Measurements from ENCODE around the gene CPM. TPM values are rescaled to one million over a fixed set of nuclear protein-coding genes. Genes with fewer than 3 reads are reported as not detected.

CPM gene
- total RNA-seq, 2 experiments from 2014 or later, result 18.0 to 18.7 TPM

DNA sequence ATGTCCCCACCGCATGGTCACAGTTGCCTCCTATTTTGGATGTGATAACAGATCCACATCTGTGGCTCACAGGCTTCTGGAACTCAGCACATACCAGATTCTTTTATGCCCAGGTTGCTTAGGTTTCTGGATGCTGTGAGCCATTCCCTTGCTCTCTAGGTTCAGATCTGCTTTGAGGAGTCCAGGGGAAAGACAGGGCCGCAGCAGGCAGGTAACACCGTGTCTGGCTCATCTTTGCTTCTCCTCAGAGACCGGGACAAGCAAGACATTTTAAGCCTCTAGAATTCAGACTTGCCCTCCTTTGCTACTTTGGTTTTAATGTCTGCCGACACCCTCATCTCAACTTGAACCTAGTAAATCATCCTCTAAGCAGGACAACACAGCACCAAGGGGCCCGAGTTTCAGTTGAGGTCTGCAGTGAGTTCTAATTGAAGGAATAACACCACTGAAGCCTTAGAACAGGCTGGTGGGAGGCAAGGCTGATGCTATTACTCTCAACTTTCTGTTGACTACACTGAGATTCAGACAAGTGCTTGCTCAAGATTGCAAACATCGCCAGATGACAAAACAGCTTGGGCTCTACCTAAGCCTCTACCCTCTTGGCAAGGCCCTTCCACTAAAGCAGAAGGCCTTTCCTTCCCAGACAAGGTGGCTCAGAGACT, 69.7 kb downstream of the CPM start:
- CTCF ChIA-PET, result interaction anchor here (0.6 to 1.2 kb wide), 3 partner anchors 13 to 297 kb away, joined by 3 to 4 read pairs (median 3); no protein-coding TSS in a partner anchor
- POLR2A ChIA-PET, result no interaction called here
- Mint-ChIP-seq H3K27ac (no peak overlapping the region), H3K4me3 (no peak overlapping the region), H3K27me3 (no peaks in the 10 kb centered on the region), H3K36me3 (ENCODE audit: low read depth) (no peaks in the 10 kb centered on the region), H3K9me3 (ENCODE audit: low read depth) (no peaks in the 10 kb centered on the region), H3K4me1 (peaks cover 8% of the 10 kb centered on the region)
- DNase-seq (no peak), ATAC-seq (no peak)
- intact Hi-C loops (cut with DNase I, micrococcal nuclease), result loop anchor here (5.0 kb wide), 2 partner anchors 294 to 389 kb away; no protein-coding TSS in a partner anchor

DNA sequence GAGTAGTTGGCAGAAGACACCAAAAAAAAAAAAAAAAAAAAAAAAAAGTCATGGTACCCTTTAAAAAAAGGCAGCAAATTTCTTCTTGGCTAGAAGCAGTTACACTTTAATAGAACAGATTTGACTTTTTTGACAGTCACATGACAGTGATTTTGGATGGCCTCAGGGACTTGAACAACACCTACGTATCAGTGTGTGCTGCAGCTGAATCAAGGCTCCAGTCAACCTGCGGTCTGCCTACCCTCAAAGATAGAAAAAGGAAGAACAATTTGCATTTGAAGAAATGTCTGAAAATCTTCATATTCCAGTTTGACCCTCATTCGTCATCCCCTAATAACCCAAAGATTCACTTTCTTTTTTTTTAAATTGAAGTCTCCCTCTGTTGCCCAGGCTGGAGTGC, 71.1 kb downstream of the CPM start:
- intact Hi-C loops (cut with DNase I, micrococcal nuclease), result loop anchor here (5.0 kb wide), 2 partner anchors 295 to 390 kb away; no protein-coding TSS in a partner anchor
- Mint-ChIP-seq H3K9me3 (ENCODE audit: low read depth) (no peaks in the 10 kb centered on the region), H3K27me3 (no peaks in the 10 kb centered on the region), H3K4me1 (peaks cover 8% of the 10 kb centered on the region), H3K36me3 (ENCODE audit: low read depth) (no peaks in the 10 kb centered on the region), H3K27ac (no peak overlapping the region), H3K4me3 (no peak overlapping the region)
- POLR2A ChIA-PET, result no interaction called here
- ATAC-seq (no peak), DNase-seq (no peak)
- CTCF ChIA-PET, result interaction anchor here (0.5 to 1.0 kb wide), 3 partner anchors 93 to 1201 kb away, joined by 3 to 6 read pairs (median 4); no protein-coding TSS in a partner anchor

DNA sequence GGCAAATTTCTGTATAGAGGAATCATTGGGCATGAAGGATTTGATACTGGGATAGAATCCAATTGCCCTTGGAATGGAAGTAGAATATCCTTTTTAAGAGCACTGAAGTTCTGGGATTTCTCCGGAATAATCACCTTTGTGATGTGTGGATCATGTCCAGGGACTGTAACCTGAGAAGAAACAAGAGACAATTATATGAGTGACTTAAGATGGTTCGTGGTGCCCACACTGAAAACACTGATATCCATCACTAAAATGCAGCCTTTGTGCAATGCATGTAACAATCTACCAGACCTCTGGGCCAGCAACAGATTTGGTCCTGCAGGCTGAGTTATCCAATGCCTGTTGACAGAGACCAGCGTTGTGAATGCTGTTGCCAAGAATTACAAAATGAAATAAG, 76.5 kb downstream of the CPM start:
- DNase-seq, result no peak
- POLR2A ChIA-PET, result no interaction called here

DNA sequence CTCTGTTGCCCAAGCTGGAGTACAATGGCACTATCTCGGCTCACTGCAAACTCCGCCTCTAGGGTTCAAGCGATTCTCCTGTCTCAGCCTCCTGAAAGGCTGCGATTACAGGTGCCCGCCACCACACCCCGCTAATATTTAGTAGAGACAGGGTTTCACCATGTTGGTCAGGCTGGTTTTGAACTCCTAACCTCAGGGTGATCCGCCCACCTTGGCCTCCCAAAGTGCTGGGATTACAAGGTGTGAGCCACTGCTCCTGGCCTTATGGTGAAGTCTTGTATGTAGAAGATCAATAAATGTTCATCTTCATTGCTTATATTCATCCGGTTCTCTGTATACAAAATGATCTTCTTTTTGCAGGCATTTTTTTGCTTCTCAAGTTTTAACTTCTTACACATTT, 77.2 kb downstream of the CPM start:
- H3K36me3 Mint-ChIP-seq (ENCODE audit: low read depth), result peaks cover 7% of the 10 kb centered on the region
- H3K27me3 Mint-ChIP-seq, result no peaks in the 10 kb centered on the region
- peaks cover 4% of the 10 kb centered on the region for H3K4me1 Mint-ChIP-seq
- ATAC-seq (no peak), DNase-seq (no peak)
- H3K4me3 Mint-ChIP-seq, result no peak overlapping the region
- intact Hi-C loops (cut with DNase I, micrococcal nuclease), result no loop called here
- no peak overlapping the region for H3K27ac Mint-ChIP-seq
- POLR2A ChIA-PET, result no interaction called here
- CTCF ChIA-PET, result interaction anchor here (0.6 kb wide), 1 partner anchor 26 kb away, joined by 3 read pairs; no protein-coding TSS in a partner anchor
- no peaks in the 10 kb centered on the region for H3K9me3 Mint-ChIP-seq (ENCODE audit: low read depth)

More for the DNA sequence above, 76.5 kb downstream of the CPM start:
- peaks cover 7% of the 10 kb centered on the region for H3K36me3 Mint-ChIP-seq (ENCODE audit: low read depth)
- H3K27me3 Mint-ChIP-seq, result no peaks in the 10 kb centered on the region
- CTCF ChIA-PET, result no interaction called here
- ATAC-seq, result no peak
- intact Hi-C loops (cut with DNase I, micrococcal nuclease), result no loop called here
- peaks cover 4% of the 10 kb centered on the region for H3K4me1 Mint-ChIP-seq
- H3K9me3 Mint-ChIP-seq (ENCODE audit: low read depth), result no peaks in the 10 kb centered on the region
- H3K4me3 Mint-ChIP-seq, result no peak overlapping the region
- no peak overlapping the region for H3K27ac Mint-ChIP-seq

DNA sequence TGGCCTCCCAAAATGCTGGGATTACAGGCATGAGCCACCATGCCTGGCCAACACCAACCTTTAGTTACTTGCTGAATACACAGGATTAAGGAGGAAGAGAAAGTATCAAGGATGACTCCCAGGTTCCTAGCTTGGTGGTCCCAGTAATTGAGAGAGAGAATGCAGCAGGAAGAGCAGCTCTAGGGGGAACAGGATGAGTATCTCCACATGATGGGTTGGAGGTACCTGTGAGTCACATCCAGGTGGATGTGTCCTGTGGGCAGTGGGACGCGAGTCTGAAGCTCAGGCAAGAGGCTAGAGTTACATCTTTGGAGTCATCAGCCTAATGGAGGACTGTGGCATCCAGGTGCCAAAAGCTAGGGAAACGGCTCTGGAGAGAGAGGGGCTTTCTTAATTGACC, 77.9 kb downstream of the CPM start:
- CTCF ChIA-PET, result interaction anchor here (0.6 to 1.8 kb wide), 4 partner anchors 10 to 204 kb away, joined by 3 to 5 read pairs (median 4); no protein-coding TSS in a partner anchor

DNA sequence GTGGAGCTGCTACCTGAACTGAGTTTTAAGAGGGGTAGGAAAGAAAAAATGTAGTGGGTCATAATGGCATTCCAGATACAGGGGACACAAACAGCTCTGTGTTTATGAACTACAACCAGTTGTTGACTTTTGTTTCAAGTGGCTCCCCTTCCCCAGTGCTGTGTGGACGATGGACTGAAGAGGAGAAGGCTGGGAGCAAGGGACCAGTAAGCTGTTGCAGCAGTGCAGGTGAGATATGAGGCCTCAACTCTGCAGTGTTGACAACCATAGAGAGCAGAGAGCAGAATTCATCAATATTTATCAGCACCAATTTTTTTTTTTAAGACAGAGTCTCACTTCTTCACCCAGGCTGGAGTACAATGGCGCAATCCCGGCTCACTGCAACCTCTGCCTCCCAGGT, 78.4 kb downstream of the CPM start:
- H3K9me3 Mint-ChIP-seq (ENCODE audit: low read depth), result no peaks in the 10 kb centered on the region
- CTCF ChIA-PET, result interaction anchor here (0.7 to 1.8 kb wide), 3 partner anchors 10 to 205 kb away, joined by 3 to 5 read pairs (median 4); no protein-coding TSS in a partner anchor
- intact Hi-C loops (cut with DNase I, micrococcal nuclease), result no loop called here
- H3K27me3 Mint-ChIP-seq, result no peaks in the 10 kb centered on the region
- H3K36me3 Mint-ChIP-seq (ENCODE audit: low read depth), result peaks cover 7% of the 10 kb centered on the region
- no peak overlapping the region for H3K27ac Mint-ChIP-seq
- peaks cover 4% of the 10 kb centered on the region for H3K4me1 Mint-ChIP-seq
- no peak overlapping the region for H3K4me3 Mint-ChIP-seq
- DNase-seq, result no peak
- POLR2A ChIA-PET, result no interaction called here
- ATAC-seq, result no peak

More for the DNA sequence above, 77.9 kb downstream of the CPM start:
- Mint-ChIP-seq H3K36me3 (ENCODE audit: low read depth) (peaks cover 7% of the 10 kb centered on the region), H3K4me3 (no peak overlapping the region), H3K27ac (no peak overlapping the region), H3K27me3 (no peaks in the 10 kb centered on the region), H3K4me1 (peaks cover 4% of the 10 kb centered on the region), H3K9me3 (ENCODE audit: low read depth) (no peaks in the 10 kb centered on the region)
- POLR2A ChIA-PET, result no interaction called here
- no peak for DNase-seq
- intact Hi-C loops (cut with DNase I, micrococcal nuclease), result no loop called here
- ATAC-seq, result no peak

DNA sequence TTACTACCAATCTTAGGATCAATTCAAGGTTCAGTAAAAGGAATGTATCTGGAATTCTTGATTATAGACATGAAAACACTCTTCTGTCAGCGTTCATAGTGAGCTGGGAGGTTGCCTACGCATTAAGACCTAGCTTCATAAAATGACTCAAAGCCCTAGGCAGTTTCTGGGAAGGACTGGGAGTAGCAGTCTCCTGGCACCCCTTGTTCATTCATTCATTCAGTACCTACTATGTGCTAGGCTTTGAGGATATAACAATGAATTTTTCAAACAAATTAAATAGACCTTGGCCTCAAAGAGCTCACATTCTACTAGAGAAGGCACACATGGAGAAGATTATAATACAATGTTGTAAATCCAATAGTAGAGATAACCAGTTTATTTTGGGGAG, 78.9 kb downstream of the CPM start:
- intact Hi-C loops (cut with DNase I, micrococcal nuclease), result no loop called here
- DNase-seq (no peak), ATAC-seq (no peak)
- POLR2A ChIA-PET, result no interaction called here
- Mint-ChIP-seq H3K4me1 (peaks cover 4% of the 10 kb centered on the region), H3K9me3 (ENCODE audit: low read depth) (no peaks in the 10 kb centered on the region), H3K36me3 (ENCODE audit: low read depth) (peaks cover 7% of the 10 kb centered on the region), H3K27me3 (no peaks in the 10 kb centered on the region), H3K27ac (no peak overlapping the region), H3K4me3 (no peak overlapping the region)
- CTCF ChIA-PET, result interaction anchor here (1.6 to 1.8 kb wide), 2 partner anchors 9 to 24 kb away, joined by 4 to 5 read pairs; no protein-coding TSS in a partner anchor

DNA sequence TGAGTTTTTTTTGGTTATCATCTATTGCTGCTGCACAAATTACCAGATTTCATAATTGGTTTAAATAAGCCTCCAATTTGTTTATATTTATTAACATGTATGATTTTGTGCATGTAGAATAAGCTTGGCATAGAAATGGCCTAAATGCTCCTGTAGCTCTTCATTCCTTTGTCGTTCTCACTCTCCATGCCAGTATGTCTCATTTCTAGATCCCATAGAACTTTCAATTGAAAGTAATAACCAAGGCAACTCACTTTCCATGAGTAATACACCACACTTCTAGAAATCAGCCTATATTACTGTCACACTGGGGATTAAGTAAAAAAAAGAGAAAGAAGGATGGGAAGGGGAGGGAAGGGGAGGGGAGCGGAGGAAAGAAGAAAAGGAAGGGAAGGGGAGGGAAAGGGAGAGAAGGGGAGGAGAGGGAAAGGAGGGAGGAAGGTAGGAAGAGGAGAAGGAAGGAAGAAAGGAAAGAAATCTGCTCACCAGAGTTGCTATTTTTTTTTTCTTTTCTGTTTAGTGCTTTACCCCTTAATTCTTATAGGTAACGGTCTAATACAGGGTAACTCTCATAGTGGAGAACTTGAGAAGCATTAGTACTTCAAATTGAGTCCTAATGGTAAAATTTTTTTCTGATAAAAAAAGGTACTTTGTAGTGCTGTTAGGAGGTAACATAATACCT, 79.4 kb downstream of the CPM start:
- POLR2A ChIA-PET, result interaction anchor here (0.6 to 1.0 kb wide), 2 partner anchors 304 to 583 kb away, joined by 3 to 4 read pairs; no protein-coding TSS in a partner anchor
- no peak overlapping the region for H3K27ac Mint-ChIP-seq

DNA sequence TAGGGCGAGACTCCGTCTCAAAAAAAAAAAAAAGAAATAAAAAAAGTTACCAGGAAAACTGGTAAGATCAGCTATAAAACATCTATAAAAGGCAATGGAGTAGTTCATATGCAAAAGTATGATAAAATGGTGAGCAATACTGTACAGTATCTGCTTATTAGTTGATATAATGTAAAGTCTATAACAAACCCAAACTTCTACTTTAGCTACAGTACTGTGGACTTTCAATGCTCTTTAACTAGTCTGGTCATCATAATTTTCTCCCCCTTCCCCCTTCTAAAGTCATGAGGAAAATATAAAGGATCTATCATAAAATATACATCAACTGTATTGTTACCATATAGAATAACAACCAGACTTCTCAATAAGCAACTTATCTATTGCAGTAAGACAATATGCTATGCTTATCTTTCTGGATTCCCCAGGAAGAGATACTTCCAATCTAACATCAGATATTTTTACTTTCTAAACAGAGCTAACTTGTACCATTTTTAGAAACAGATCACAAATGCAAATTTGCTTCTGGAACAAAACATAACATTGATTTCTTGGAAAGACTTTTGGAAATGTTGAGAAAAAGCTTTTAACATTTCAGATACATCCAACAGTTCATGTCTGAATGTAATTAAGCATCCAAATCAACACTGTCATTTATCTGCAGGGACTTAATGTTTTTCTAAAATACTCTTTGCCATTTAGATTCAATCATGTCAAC, 81.2 kb downstream of the CPM start:
- H3K27ac Mint-ChIP-seq, result no peak overlapping the region
- H3K4me3 Mint-ChIP-seq, result no peak overlapping the region
- DNase-seq (no peak), ATAC-seq (no peak)
- no peaks in the 10 kb centered on the region for H3K27me3 Mint-ChIP-seq
- H3K4me1 Mint-ChIP-seq, result peaks cover 4% of the 10 kb centered on the region
- H3K9me3 Mint-ChIP-seq (ENCODE audit: low read depth), result no peaks in the 10 kb centered on the region
- ChIA-PET CTCF (interaction anchor here (0.6 to 1.0 kb wide), 3 partner anchors 8 to 30 kb away, joined by 3 read pairs; no protein-coding TSS in a partner anchor), POLR2A (no interaction called here)
- intact Hi-C loops (cut with DNase I, micrococcal nuclease), result no loop called here
- peaks cover 7% of the 10 kb centered on the region for H3K36me3 Mint-ChIP-seq (ENCODE audit: low read depth)

More for the DNA sequence above, 79.4 kb downstream of the CPM start:
- Mint-ChIP-seq H3K4me1 (peaks cover 4% of the 10 kb centered on the region), H3K4me3 (no peak overlapping the region), H3K9me3 (ENCODE audit: low read depth) (no peaks in the 10 kb centered on the region), H3K36me3 (ENCODE audit: low read depth) (peaks cover 7% of the 10 kb centered on the region), H3K27me3 (no peaks in the 10 kb centered on the region)
- DNase-seq, result no peak
- CTCF ChIA-PET, result interaction anchor here (0.7 to 1.8 kb wide), 2 partner anchors 14 to 23 kb away, joined by 3 to 4 read pairs; no protein-coding TSS in a partner anchor
- ATAC-seq, result peak; percentile 86
- intact Hi-C loops (cut with DNase I, micrococcal nuclease), result no loop called here

DNA sequence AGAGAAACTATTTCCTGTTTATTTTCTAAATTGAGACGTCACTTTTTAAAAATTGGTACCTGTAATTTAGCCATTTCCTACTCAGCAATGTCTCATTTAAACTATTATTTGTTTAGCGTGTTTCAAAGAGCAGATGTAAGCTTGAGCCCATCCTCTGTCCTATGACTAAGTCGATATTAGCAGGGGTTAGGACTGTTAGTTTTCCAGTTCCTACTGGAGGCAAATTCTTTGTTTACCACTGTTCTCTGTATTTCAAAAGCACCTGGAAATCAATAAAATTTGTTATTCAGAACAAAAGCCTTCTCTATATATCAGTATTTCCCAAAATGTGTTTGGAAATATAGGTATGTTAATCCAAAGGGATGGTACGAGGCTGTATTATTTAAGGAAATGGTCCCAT, 82.6 kb downstream of the CPM start:
- CTCF ChIA-PET, result interaction anchor here (1.6 kb wide), 1 partner anchor 20 kb away, joined by 3 read pairs; no protein-coding TSS in a partner anchor

DNA sequence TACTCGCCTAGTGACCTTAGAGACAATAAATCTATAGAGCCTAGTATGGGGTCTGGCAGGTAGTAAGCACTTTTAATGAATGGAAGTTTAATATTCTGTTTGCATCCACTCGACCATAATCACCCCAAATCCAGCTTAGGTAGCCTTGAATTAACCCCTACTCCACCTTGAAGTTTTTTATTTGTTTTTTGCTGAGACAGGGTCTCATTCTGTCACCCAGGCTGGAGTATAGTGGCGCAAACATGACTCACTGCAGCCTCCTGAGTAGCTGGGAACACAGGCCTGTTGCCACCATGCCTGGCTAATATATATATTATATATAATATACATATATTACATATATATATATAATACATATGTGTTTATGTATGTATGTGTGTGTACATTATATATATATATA, 86.2 kb downstream of the CPM start:
- ChIA-PET CTCF (interaction anchor here (0.9 kb wide), 1 partner anchor 10 kb away, joined by 3 read pairs; no protein-coding TSS in a partner anchor), POLR2A (interaction anchor here (0.7 kb wide), 1 partner anchor 56 kb away, joined by 3 read pairs; no protein-coding TSS in a partner anchor)
- intact Hi-C loops (cut with DNase I, micrococcal nuclease), result no loop called here
- Mint-ChIP-seq H3K27me3 (no peaks in the 10 kb centered on the region), H3K4me1 (no peaks in the 10 kb centered on the region), H3K27ac (no peak overlapping the region), H3K36me3 (ENCODE audit: low read depth) (peaks cover 13% of the 10 kb centered on the region), H3K4me3 (no peak overlapping the region), H3K9me3 (ENCODE audit: low read depth) (no peaks in the 10 kb centered on the region)
- ATAC-seq (no peak), DNase-seq (no peak)

More for the DNA sequence above, 82.6 kb downstream of the CPM start:
- DNase-seq (no peak), ATAC-seq (no peak)
- H3K36me3 Mint-ChIP-seq (ENCODE audit: low read depth), result peaks cover 3% of the 10 kb centered on the region
- intact Hi-C loops (cut with DNase I, micrococcal nuclease), result no loop called here
- H3K4me1 Mint-ChIP-seq, result peaks cover 4% of the 10 kb centered on the region
- no peak overlapping the region for H3K4me3 Mint-ChIP-seq
- no peaks in the 10 kb centered on the region for H3K27me3 Mint-ChIP-seq
- no peak overlapping the region for H3K27ac Mint-ChIP-seq
- POLR2A ChIA-PET, result no interaction called here
- H3K9me3 Mint-ChIP-seq (ENCODE audit: low read depth), result no peaks in the 10 kb centered on the region
